ENCODE results near the gene RAB3IL1.

DNA sequence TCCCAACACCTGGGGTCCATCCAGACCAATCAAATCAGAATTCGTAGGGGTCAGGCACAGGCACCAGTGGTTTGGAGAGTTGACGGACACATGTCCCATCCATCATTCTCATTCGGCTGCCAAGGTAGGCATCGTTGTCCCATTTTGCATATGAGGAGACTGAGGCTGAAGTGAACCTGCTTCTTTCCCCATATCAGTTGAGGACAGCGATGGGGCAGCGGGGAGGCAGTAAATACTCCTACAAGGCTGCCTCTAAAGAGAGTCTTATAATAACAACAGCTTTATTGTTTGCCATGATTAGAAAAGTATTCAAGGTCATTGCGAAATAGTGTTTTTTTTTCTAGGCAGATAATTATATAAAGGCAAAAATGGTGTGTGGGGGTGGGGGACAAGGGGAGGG is 31.1 kb upstream of the RAB3IL1 start:
- no peak for TF ChIP-seq POLR2A (IDR thresholded peaks at IDR 0.05; ENCODE audit: low read depth, low read length)
- TF ChIP-seq SPI1 (IDR thresholded peaks at IDR 0.05; ENCODE audit: low read depth, low read length), result no peak
- TF ChIP-seq TAF1 (IDR thresholded peaks at IDR 0.05; ENCODE audit: low read depth, low read length), result no peak
- TF ChIP-seq PAX5 (IDR thresholded peaks at IDR 0.05; ENCODE audit: insufficient read depth, low read length, severe bottlenecking), result no peak
- no peak for TF ChIP-seq POLR2AphosphoS5 (IDR thresholded peaks at IDR 0.05; ENCODE audit: low read depth, low read length)
- no peak for TF ChIP-seq POU2F2 (IDR thresholded peaks at IDR 0.05; ENCODE audit: low read depth, low read length)

Measured in GM12891 (cell line).